Trophoblast cell (in vitro differentiated cells and primary cell): Measurements from ENCODE around the gene CXCR4.

Experiments
- DNase-seq, 2 donors: peaks; one replicate each; pipeline ENCODE4 v3.0.0-alpha.2; 2016
- H2AFZ ChIP-seq: 2 replicates; pipeline ENCODE4 v1.6.1; 2013; ENCODE audit warnings: low read length, moderate library complexity, mild to moderate bottlenecking; ENCODE audit not compliant: insufficient read depth, poor library complexity
- H2AK5ac ChIP-seq: 2 replicates; pipeline ENCODE4 v1.6.1; 2013; ENCODE audit warnings: mild to moderate bottlenecking, low read length
- H2BK120ac ChIP-seq: 2 replicates; pipeline ENCODE4 v1.6.1; 2013; ENCODE audit warnings: low read length, mild to moderate bottlenecking, moderate library complexity; ENCODE audit not compliant: insufficient read depth, poor library complexity
- H2BK12ac ChIP-seq: 2 replicates; pipeline ENCODE4 v1.6.1; 2013; ENCODE audit warnings: mild to moderate bottlenecking, low read length, moderate library complexity
- H2BK5ac ChIP-seq: 2 replicates; pipeline ENCODE4 v1.6.1; 2013; ENCODE audit warnings: low read length, low read depth, moderate library complexity, mild to moderate bottlenecking; ENCODE audit not compliant: poor library complexity
- H3K14ac ChIP-seq: 2 replicates; pipeline ENCODE4 v1.6.1; 2013; ENCODE audit warnings: mild to moderate bottlenecking, low read length
- H3K18ac ChIP-seq: 2 replicates; pipeline ENCODE4 v1.6.1; 2013; ENCODE audit warnings: mild to moderate bottlenecking, low read length
- H3K23ac ChIP-seq: 2 replicates; pipeline ENCODE4 v1.6.1; 2013; ENCODE audit warnings: low read length
- H3K27ac ChIP-seq: 2 replicates; pipeline ENCODE4 v1.5.1; 2013; ENCODE audit warnings: low read depth, mild to moderate bottlenecking, inconsistent platforms, low read length, moderate library complexity
- H3K27me3 ChIP-seq: 2 replicates; pipeline ENCODE4 v1.6.1; 2013; ENCODE audit warnings: inconsistent platforms, mild to moderate bottlenecking, low read length, moderate library complexity; ENCODE audit not compliant: insufficient read depth
- H3K36me3 ChIP-seq, 2 experiments: 1 replicate in 1 of 2; 2 replicates in 1 of 2; pipeline ENCODE4 v1.6.1; 2013; ENCODE audit warnings: low read length in 2 of 2, mild to moderate bottlenecking in 2 of 2, moderate library complexity in 1 of 2; ENCODE audit not compliant: insufficient read depth in 2 of 2, control insufficient read depth in 1 of 2
- H3K4ac ChIP-seq: 2 replicates; pipeline ENCODE4 v1.6.1; 2013; ENCODE audit warnings: low read depth, mild to moderate bottlenecking, low read length, moderate library complexity
- H3K4me1 ChIP-seq, 2 experiments: 1 replicate in 1 of 2; 2 replicates in 1 of 2; pipeline ENCODE4 v1.6.1; 2013; ENCODE audit warnings: low read length in 2 of 2, mild to moderate bottlenecking in 2 of 2, moderate library complexity in 1 of 2; ENCODE audit not compliant: insufficient read depth in 2 of 2, control insufficient read depth in 1 of 2
- H3K4me2 ChIP-seq: 2 replicates; pipeline ENCODE4 v1.6.1; 2013; ENCODE audit warnings: inconsistent platforms, mild to moderate bottlenecking, low read length, moderate library complexity
- H3K4me3 ChIP-seq: 2 replicates; pipeline ENCODE4 v1.5.1; 2013; ENCODE audit warnings: mild to moderate bottlenecking, low read depth, low read length, inconsistent platforms
- H3K79me1 ChIP-seq: one replicate; pipeline ENCODE4 v1.6.1; 2013; ENCODE audit warnings: low read length
- H3K79me2 ChIP-seq: 2 replicates; pipeline ENCODE4 v1.6.1; 2013; ENCODE audit warnings: low read length, mild to moderate bottlenecking; ENCODE audit not compliant: control insufficient read depth, insufficient read depth, poor library complexity
- H3K9ac ChIP-seq: 2 replicates; pipeline ENCODE4 v1.6.1; 2013; ENCODE audit warnings: mild to moderate bottlenecking, low read length
- H3K9me3 ChIP-seq: 2 replicates; pipeline ENCODE4 v1.6.1; 2013; ENCODE audit warnings: low read depth, mild to moderate bottlenecking, control low read depth, inconsistent platforms, low read length; ENCODE audit not compliant: insufficient read depth
- H4K12ac ChIP-seq: 2 replicates; pipeline ENCODE4 v1.6.1; 2013; ENCODE audit warnings: low read depth, mild to moderate bottlenecking, low read length, moderate library complexity
- H4K8ac ChIP-seq: 2 replicates; pipeline ENCODE4 v1.6.1; 2013; ENCODE audit warnings: low read depth, mild to moderate bottlenecking, low read length, moderate library complexity
- H4K91ac ChIP-seq: one replicate; pipeline ENCODE4 v1.6.1; 2013; ENCODE audit warnings: low read depth, mild to moderate bottlenecking, low read length, moderate library complexity
- WGBS: extraction: QIAGEN DNeasy Blood & Tissue Kit; methylation state at CpG from one replicate; pipeline ENCODE4 v1.1.7; 2013; ENCODE audit warnings: missing lambda C conversion rate; ENCODE audit not compliant: insufficient read length, insufficient coverage; ENCODE audit errors: extremely low coverage; 5-methylcytosine and 5-hydroxymethylcytosine counted together

Gene CXCR4

GRCh38 chr2:136143603-136144451 lies 25.9 kb upstream of the CXCR4 start:
- Histone ChIP-seq H4K12ac (no peak overlapping the region), H3K79me2 (no peaks in the 10 kb centered on the region), H3K4me1 (no peaks in the 10 kb centered on the region), H3K36me3 (no peaks in the 10 kb centered on the region), H3K18ac (no peak overlapping the region), H2BK120ac (no peak overlapping the region), H3K4ac (no peak overlapping the region), H3K14ac (no peak overlapping the region), H2AK5ac (no peak overlapping the region), H3K27me3 (no peaks in the 10 kb centered on the region), H3K79me1 (no peaks in the 10 kb centered on the region), H2BK5ac (no peak overlapping the region), H3K4me3 (no peak overlapping the region), H3K23ac (no peak overlapping the region), H3K9me3 (no peaks in the 10 kb centered on the region), H4K91ac (no peak overlapping the region), H2BK12ac (no peak overlapping the region), H3K9ac (no peak overlapping the region), H4K8ac (no peak overlapping the region), H3K27ac (no peak overlapping the region), H3K4me2 (no peak overlapping the region), H2AFZ (no peak overlapping the region)
- WGBS = no CpG with 5 or more reads among the region's 6 CpGs
- peak in 1 of 2 donors; percentile 74 for DNase-seq

- no peak for DNase-seq
- Histone ChIP-seq H2BK120ac (no peak overlapping the region), H3K4me1 (no peaks in the 10 kb centered on the region), H3K27me3 (peaks cover 3% of the 10 kb centered on the region), H3K9me3 (no peaks in the 10 kb centered on the region), H3K9ac (no peak overlapping the region), H3K27ac (no peak overlapping the region), H3K4me2 (no peak overlapping the region), H3K79me2 (no peaks in the 10 kb centered on the region), H3K18ac (no peak overlapping the region), H2BK5ac (no peak overlapping the region), H3K79me1 (no peaks in the 10 kb centered on the region), H2BK12ac (no peak overlapping the region), H3K23ac (no peak overlapping the region), H3K4me3 (no peak overlapping the region), H2AK5ac (no peak overlapping the region), H4K8ac (no peak overlapping the region), H3K36me3 (no peaks in the 10 kb centered on the region), H4K91ac (no peak overlapping the region), H3K4ac (no peak overlapping the region), H3K14ac (no peak overlapping the region), H4K12ac (no peak overlapping the region), H2AFZ (no peak overlapping the region)
- WGBS = no CpG with 5 or more reads among the region's 7 CpGs
Observed at GRCh38 chr2:136141510-136142149, 23.7 kb upstream of the CXCR4 start.

GRCh38 chr2:136139631-136140030 lies 21.7 kb upstream of the CXCR4 start:
- no peak overlapping the region for H3K18ac ChIP-seq
- no peaks in the 10 kb centered on the region for H3K79me1 ChIP-seq
- no peak overlapping the region for H4K91ac ChIP-seq
- H2AK5ac ChIP-seq = no peak overlapping the region
- H4K12ac ChIP-seq = no peak overlapping the region
- H3K9ac ChIP-seq = no peak overlapping the region
- H3K27ac ChIP-seq = no peak overlapping the region
- H3K4me1 ChIP-seq = no peaks in the 10 kb centered on the region
- no peak overlapping the region for H3K23ac ChIP-seq
- no peak overlapping the region for H3K4me3 ChIP-seq
- no peak overlapping the region for H2BK120ac ChIP-seq
- H2BK5ac ChIP-seq = no peak overlapping the region
- no peak overlapping the region for H2BK12ac ChIP-seq
- H3K79me2 ChIP-seq = no peaks in the 10 kb centered on the region
- DNase-seq = no peak
- no CpG with 5 or more reads among the region's 3 CpGs for WGBS
- no peaks in the 10 kb centered on the region for H3K36me3 ChIP-seq
- H3K27me3 ChIP-seq = peaks cover 3% of the 10 kb centered on the region
- H3K9me3 ChIP-seq = no peaks in the 10 kb centered on the region
- no peak overlapping the region for H3K4ac ChIP-seq
- no peak overlapping the region for H3K14ac ChIP-seq
- H4K8ac ChIP-seq = no peak overlapping the region
- no peak overlapping the region for H2AFZ ChIP-seq
- H3K4me2 ChIP-seq = no peak overlapping the region

- DNase-seq = no peak
- H3K36me3 ChIP-seq = no peaks in the 10 kb centered on the region
- no peaks in the 10 kb centered on the region for H3K79me2 ChIP-seq
- no peaks in the 10 kb centered on the region for H3K9me3 ChIP-seq
- no peak overlapping the region for H3K4ac ChIP-seq
- H3K23ac ChIP-seq = no peak overlapping the region
- H4K8ac ChIP-seq = no peak overlapping the region
- no peak overlapping the region for H3K27ac ChIP-seq
- no peak overlapping the region for H2BK12ac ChIP-seq
- no peak overlapping the region for H4K12ac ChIP-seq
- H2AK5ac ChIP-seq = no peak overlapping the region
- no peaks in the 10 kb centered on the region for H3K4me1 ChIP-seq
- H3K18ac ChIP-seq = no peak overlapping the region
- H3K27me3 ChIP-seq = peaks cover 3% of the 10 kb centered on the region
- H3K9ac ChIP-seq = no peak overlapping the region
- no peak overlapping the region for H2AFZ ChIP-seq
- no peak overlapping the region for H2BK5ac ChIP-seq
- H4K91ac ChIP-seq = no peak overlapping the region
- H3K14ac ChIP-seq = no peak overlapping the region
- WGBS = no CpG with 5 or more reads among the region's 4 CpGs
- H2BK120ac ChIP-seq = no peak overlapping the region
- no peak overlapping the region for H3K4me2 ChIP-seq
- no peaks in the 10 kb centered on the region for H3K79me1 ChIP-seq
- no peak overlapping the region for H3K4me3 ChIP-seq
Observed at GRCh38 chr2:136137982-136138381, 20.0 kb upstream of the CXCR4 start.
